HCEC 1CT (cell line): ENCODE results near the gene OTOG.
"Not testable (repeated sequence)": the region's sequence is repeated elsewhere in the genome, so short reads cannot be mapped to it uniquely, and the experiment has no call there.

Experiments
- DNase-seq: peaks from one replicate; pipeline ENCODE4 v3.0.0-alpha.2; 2017

OTOG gene

GRCh38 chr11:17606233-17607082 is 59.4 kb downstream of the OTOG start:
- no peak for DNase-seq

- DNase-seq = no peak
These were observed 60.0 kb downstream of the OTOG start for GRCh38 chr11:17607083-17607429.

- no peak for DNase-seq
These were observed 60.8 kb downstream of the OTOG start for GRCh38 chr11:17607591-17608570.

GRCh38 chr11:17608821-17609220 is 61.8 kb downstream of the OTOG start:
- no peak for DNase-seq

- no peak for DNase-seq
These were observed 62.4 kb downstream of the OTOG start for GRCh38 chr11:17609291-17610084.

GRCh38 chr11:17610085-17610894 is 63.2 kb downstream of the OTOG start:
- no peak for DNase-seq

GRCh38 chr11:17611049-17611448 is 64.0 kb downstream of the OTOG start:
- DNase-seq = no peak

GRCh38 chr11:17611503-17612220 is 64.6 kb downstream of the OTOG start:
- no peak for DNase-seq

- no peak for DNase-seq
These were observed 65.4 kb downstream of the OTOG start for GRCh38 chr11:17612221-17613188.

- no peak for DNase-seq
These were observed 66.4 kb downstream of the OTOG start for GRCh38 chr11:17613428-17613962.

GRCh38 chr11:17613983-17614382 is 66.9 kb downstream of the OTOG start:
- DNase-seq = no peak

GRCh38 chr11:17622711-17623110 is 75.7 kb downstream of the OTOG start:
- DNase-seq = not testable (repeated sequence)

- no peak for DNase-seq
These were observed 82.1 kb downstream of the OTOG start for GRCh38 chr11:17629113-17629512.

- DNase-seq = no peak
These were observed 83.9 kb downstream of the OTOG start for GRCh38 chr11:17630936-17631335.

GRCh38 chr11:17631702-17632365 is 84.8 kb downstream of the OTOG start:
- DNase-seq = no peak

GRCh38 chr11:17633279-17633986 is 86.4 kb downstream of the OTOG start:
- DNase-seq = no peak

- no peak for DNase-seq
These were observed 87.1 kb downstream of the OTOG start for GRCh38 chr11:17633987-17634775.
